Astrocyte (in vitro differentiated cells and primary cell): ENCODE data around the gene C19orf12.

Source experiments
- CTCF ChIP-seq: IDR thresholded peaks from 2 replicates; pipeline ENCODE4 v1.5.1; 2011; ENCODE audit warnings: low read depth, mild to moderate bottlenecking, inconsistent platforms, low read length, moderate library complexity; ENCODE audit not compliant: insufficient read depth
- EZH2 ChIP-seq: IDR thresholded peaks from 2 replicates; pipeline ENCODE4 v1.6.1; 2012; ENCODE audit warnings: mild to moderate bottlenecking, low read length, inconsistent platforms; ENCODE audit not compliant: insufficient read depth

DNA sequence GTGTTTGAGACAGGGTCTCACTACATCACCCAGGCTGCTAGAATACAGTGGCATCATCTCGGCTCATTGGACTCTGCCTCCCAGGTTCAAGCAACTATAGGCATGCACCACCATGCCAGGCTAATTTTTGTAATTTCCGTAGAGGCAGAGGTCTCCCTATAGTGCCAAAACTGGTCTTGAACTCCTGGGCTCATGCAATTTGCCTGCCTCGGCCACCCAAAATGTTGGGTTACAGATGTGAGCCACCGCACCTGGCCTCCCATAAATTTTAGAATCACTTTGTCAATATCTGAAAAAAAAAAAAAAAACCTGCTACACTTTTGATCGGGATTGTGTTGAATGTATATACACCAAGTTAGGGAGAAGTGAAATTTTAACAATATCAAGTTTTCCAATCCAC is 61.7 kb downstream of the C19orf12 start:
- no peak for TF ChIP-seq CTCF
- no peak for TF ChIP-seq EZH2
